Subcutaneous adipose tissue (tissue), 4 donors: ENCODE data around the gene CLDN9. TPM values are rescaled to one million over a fixed set of nuclear protein-coding genes. Genes with fewer than 3 reads are reported as not detected.

Experiments used
- CTCF ChIP-seq: fragments of 450-650 bp; IDR thresholded peaks from one replicate; pipeline ENCODE4 v1.5.1; 2016; ENCODE audit warnings: low read depth, mild to moderate bottlenecking, control low read depth, antibody characterized with exemption, moderate library complexity
- total RNA-seq, 4 donors: library from RNA; depleted of rRNA; stranded (reverse); fragments of >200 nt; gene quantifications; one replicate each; pipeline ENCODE4 v1.1.0, GENCODE V29; 2016

The CLDN9 gene
- total RNA-seq, 4 donors from 2014 or later: 1.3 TPM; not detected in 3

GRCh38 chr16:3032624-3033023, 19.9 kb downstream of the CLDN9 start:
- no peak for TF ChIP-seq CTCF

GRCh38 chr16:3035289-3035971, 22.7 kb downstream of the CLDN9 start:
- no peak for TF ChIP-seq CTCF

GRCh38 chr16:3035972-3036725, 23.4 kb downstream of the CLDN9 start:
- TF ChIP-seq CTCF: no peak

GRCh38 chr16:3036726-3037315, 24.1 kb downstream of the CLDN9 start, which contains the start of gene BICDL2:
BICDL2 (minus strand) TSS chr16:3036944; CDS start chr16:3035496, 1,448 bp downstream.
- TF ChIP-seq CTCF: no peak

GRCh38 chr16:3038256-3038655, 25.5 kb downstream of the CLDN9 start:
- no peak for TF ChIP-seq CTCF

- TF ChIP-seq CTCF: no peak
Measured at GRCh38 chr16:3038896-3039295, 26.2 kb downstream of the CLDN9 start.

GRCh38 chr16:3042376-3042775, 29.7 kb downstream of the CLDN9 start:
- no peak for TF ChIP-seq CTCF
